ENCODE measurements around the gene MYRF. TPM values are rescaled to one million over a fixed set of nuclear protein-coding genes. Genes with fewer than 3 reads are reported as not detected.

Gene MYRF
- total and polyA plus RNA-seq, 9 of the 15 experiments (the other 6 are each of a cell fraction or from before 2014, with no cell fraction given) = 2.3 to 25.8 (median 7.1) TPM

DNA sequence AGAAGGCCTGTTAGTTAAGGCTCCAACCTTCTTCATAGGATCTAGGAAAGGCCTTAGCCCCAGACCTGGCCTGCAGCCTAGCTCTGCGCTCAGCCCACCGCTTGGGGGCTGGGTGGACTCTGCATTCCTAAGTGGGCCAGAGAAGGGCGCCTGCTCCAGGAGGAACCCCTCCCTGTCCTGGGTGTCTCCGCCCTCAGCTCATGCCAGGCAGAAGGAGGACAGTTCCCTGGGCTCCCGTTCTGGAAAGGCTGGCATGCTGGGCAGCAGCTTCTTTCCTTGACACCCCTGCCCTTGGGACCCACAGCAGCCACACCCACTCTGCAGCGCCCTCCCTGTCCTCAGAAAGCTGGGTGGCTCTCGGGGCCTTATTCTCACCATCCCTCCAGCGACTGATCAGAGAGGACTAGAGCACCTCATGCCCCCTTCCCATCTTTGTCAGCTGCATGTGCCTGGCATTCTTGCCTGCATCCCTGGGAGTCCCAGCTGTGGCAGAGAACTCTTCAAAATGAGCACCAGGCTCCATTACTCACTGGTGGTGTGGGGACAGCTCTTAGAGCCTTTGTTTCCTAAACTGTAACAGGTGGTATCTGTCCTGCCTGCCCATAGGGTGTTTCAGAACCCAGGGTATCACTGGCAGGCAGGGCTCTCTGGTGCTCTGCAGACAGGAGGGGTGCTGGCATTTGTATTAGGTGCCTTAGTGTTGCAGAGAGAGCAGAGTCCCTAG, 20.3 kb upstream of the MYRF start:
- in situ Hi-C loops (cut with MboI) = no loop called here
- peaks cover 6 to 52% of the 10 kb centered on the region in 2 experiments; a peak in 4 of 5 replicates for H3K27me3 ChIP-seq (ENCODE audit: control insufficient read depth in 2 of 2, insufficient read depth in 2 of 2, low read length in 2 of 2)
- intact Hi-C loops (cut with micrococcal nuclease) = loop anchor here (2.0 kb wide), 1 partner anchor 51 kb away; the partner anchor contains the start of gene DAGLA
- no peak for DNase-seq (ENCODE audit: extremely low read depth in 1 of 4, low spot score in 3 of 4)
- peaks cover 9% of the 10 kb centered on the region for H4K20me1 ChIP-seq (replicated peaks; ENCODE audit: control insufficient read depth, insufficient read depth, low read length)
- TF ChIP-seq ZNF12 (CRISPR knock-in tag; IDR thresholded peaks at IDR 0.05) = no peak
- no peak for TF ChIP-seq ZBTB8A (IDR thresholded peaks at IDR 0.05; ENCODE audit: partially characterized antibody)
- no peak for TF ChIP-seq GTF2B (IDR thresholded peaks at IDR 0.05; ENCODE audit: extremely low read depth, insufficient read length)
- TF ChIP-seq, protein P1, sequence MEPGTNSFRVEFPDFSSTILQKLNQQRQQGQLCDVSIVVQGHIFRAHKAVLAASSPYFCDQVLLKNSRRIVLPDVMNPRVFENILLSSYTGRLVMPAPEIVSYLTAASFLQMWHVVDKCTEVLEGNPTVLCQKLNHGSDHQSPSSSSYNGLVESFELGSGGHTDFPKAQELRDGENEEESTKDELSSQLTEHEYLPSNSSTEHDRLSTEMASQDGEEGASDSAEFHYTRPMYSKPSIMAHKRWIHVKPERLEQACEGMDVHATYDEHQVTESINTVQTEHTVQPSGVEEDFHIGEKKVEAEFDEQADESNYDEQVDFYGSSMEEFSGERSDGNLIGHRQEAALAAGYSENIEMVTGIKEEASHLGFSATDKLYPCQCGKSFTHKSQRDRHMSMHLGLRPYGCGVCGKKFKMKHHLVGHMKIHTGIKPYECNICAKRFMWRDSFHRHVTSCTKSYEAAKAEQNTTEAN (CRISPR knock-in tag; IDR thresholded peaks at IDR 0.05) = no peak
- TF ChIP-seq TBP (optimal IDR thresholded peaks at IDR 0.05; ENCODE audit: low read depth, low read length) = no peak
- CTCF ChIA-PET (ENCODE audit: low intra/inter-chr PET ratio) = interaction anchor here (2.4 kb wide), 1 partner anchor 52 kb away, joined by 17 read pairs; the partner anchor contains the start of gene DAGLA
- FAIRE-seq = no peak
- no peak overlapping the region for H3K9ac ChIP-seq (ENCODE audit: insufficient read depth in 1 of 2, low read depth in 2 of 2, low read length in 2 of 2)
- H3K9me3 ChIP-seq (replicated peaks; ENCODE audit: control insufficient read depth, insufficient read depth, low read depth, low read length) = no peaks in the 10 kb centered on the region
- POLR2A ChIA-PET = interaction anchor here (0.6 kb wide), 2 partner anchors 51 to 308 kb away, joined by 3 read pairs; no protein-coding TSS in a partner anchor
- BruUV-seq (replicated peaks) = no TSS peak
- no peak overlapping the region for H3K4me3 ChIP-seq
- no peaks in the 10 kb centered on the region for H3K9me1 ChIP-seq (ENCODE audit: control insufficient read depth, insufficient read depth, low read length)
- H3K79me2 ChIP-seq (ENCODE audit: control insufficient read depth, insufficient read depth, low read length) = no peaks in the 10 kb centered on the region
- no peak overlapping the region for H3K4me2 ChIP-seq (ENCODE audit: insufficient read depth, low read length)
- 7% methylated on average over 8 of the region's 8 CpGs for WGBS (ENCODE audit: insufficient coverage, low coverage, missing lambda C conversion rate)
- H2AFZ ChIP-seq (ENCODE audit: low read depth, low read length) = no peak overlapping the region
- no peaks in the 10 kb centered on the region for H3K36me3 ChIP-seq (ENCODE audit: control insufficient read depth, insufficient read depth, low read length)
- H3K4me1 ChIP-seq (replicated peaks in 1 of 2; ENCODE audit: control insufficient read depth in 2 of 2, insufficient read depth in 2 of 2, low read length in 2 of 2) = peaks cover 0 to 30% of the 10 kb centered on the region in 2 experiments; a peak in 2 of 5 replicates
- no peak overlapping the region for H3K27ac ChIP-seq (ENCODE audit: extremely low read depth, low read depth, low read length)
- no peak for ATAC-seq

All from K562 (cell line).